Stomach (tissue), 9 donors: Measurements from ENCODE around the gene XIRP1. TPM values are rescaled to one million over a fixed set of nuclear protein-coding genes. Genes with fewer than 3 reads are reported as not detected.

Source experiments
- DNase-seq, 2 donors: peaks; one replicate each; pipeline versions ENCODE4 v3.0.0 to v3.0.0-alpha.2; 2013 to 2019
- H3K27ac ChIP-seq, 5 donors: fragments of 200-600 bp in 4 of 5; sonication (generic) in 4 of 5; one replicate each; pipeline ENCODE4 v1.5.1; 2013 to 2019; ENCODE audit warnings: mild to moderate bottlenecking in 1 of 5, moderate library complexity in 1 of 5
- H3K27me3 ChIP-seq, 3 donors: fragments of 200-600 bp; sonication (generic); one replicate each; pipeline ENCODE4 v1.5.1; 2017 to 2019; ENCODE audit warnings: mixed run types in 1 of 3
- H3K36me3 ChIP-seq, 4 donors: fragments of 200-600 bp; sonication (generic); 1 replicate in 3 of 4; 2 replicates in 1 of 4; pipeline ENCODE4 v1.5.1; 2016 to 2019
- H3K4me1 ChIP-seq, 4 donors: fragments of 200-600 bp; sonication (generic); one replicate each; pipeline ENCODE4 v1.5.1; 2016 to 2019
- H3K4me3 ChIP-seq, 4 donors: fragments of 200-600 bp; sonication (generic) in 3 of 4; one replicate each; pipeline ENCODE4 v1.5.1; 2016 to 2019; ENCODE audit warnings: mild to moderate bottlenecking in 1 of 4
- H3K9me3 ChIP-seq, 4 donors: fragments of 200-600 bp; sonication (generic); one replicate each; pipeline ENCODE4 v1.5.1; 2016 to 2019
- EP300 ChIP-seq: sonication (generic); formaldehyde crosslinking; IDR thresholded peaks from one replicate; pipeline ENCODE4 v1.6.1; 2017; ENCODE audit warnings: antibody characterized with exemption
- POLR2A ChIP-seq, 4 donors: fragments of 450-650 bp; IDR thresholded peaks; one replicate each; pipeline ENCODE4 v1.6.1; 2016; ENCODE audit warnings: antibody characterized with exemption in 4 of 4, control low read depth in 2 of 4, mild to moderate bottlenecking in 1 of 4, moderate library complexity in 1 of 4
- POLR2AphosphoS5 ChIP-seq, 3 donors: sonication (generic); formaldehyde crosslinking; IDR thresholded peaks; one replicate each; pipeline ENCODE4 v1.6.1; 2016; ENCODE audit warnings: antibody characterized with exemption in 3 of 3
- WGBS, 5 donors: extraction: QIAGEN DNeasy Blood & Tissue Kit in 3 of 5; methylation state at CpG; one replicate each; pipeline versions ENCODE4 v1.1.5 to v1.1.7; 2013 to 2018; 5-methylcytosine and 5-hydroxymethylcytosine counted together
- intact Hi-C: fragments of 100-400 bp; cut with DNase I; formaldehyde crosslinking; loops from one replicate; pipeline ENCODE4 v1.15.1; 2023; ENCODE audit warnings: low total_unique reads
- polyA plus RNA-seq, 3 donors: library from polyadenylated mRNA; stranded (reverse); fragments of 200-250 nt; gene quantifications; one replicate each; pipeline ENCODE4 v1.2.3, GENCODE V29; 2013
- total RNA-seq, 5 donors: library from RNA; depleted of rRNA; stranded (reverse); fragments of >200 nt; gene quantifications; one replicate each; pipeline versions ENCODE4 v1.1.0 to v1.2.3, GENCODE V29; 2014 to 2016
- TF ChIP-seq, protein P1 (sequence below), 7 experiments: fragments of 450-650 bp in 4 of 7; fragments of 200-600 bp in 3 of 7; sonication (generic) in 3 of 7; IDR thresholded peaks; one replicate each; pipeline ENCODE4 v1.5.1; 2016 to 2019; ENCODE audit warnings: antibody characterized with exemption in 7 of 7, control low read depth in 2 of 7, mild to moderate bottlenecking in 1 of 7
- donor health status: healthy with polysubstance abuse.
- donor health status: Bipolar disorder and iron deficiency.
- donor health status: healthy.

The XIRP1 gene
- total and polyA plus RNA-seq, 8 donors = under 0.01 to 1.1 (median 0.18) TPM; not detected in 3

GRCh38 chr3:39203860-39204259, 11.5 kb upstream of the XIRP1 start:
- peaks cover 0 to 5% (median 0%) of the 10 kb centered on the region in 4 donors for H3K9me3 ChIP-seq
- TF ChIP-seq EP300 (no peak), POLR2A (IDR thresholded peaks at IDR 0.05) (no peak), POLR2AphosphoS5 (IDR thresholded peaks at IDR 0.05) (no peak)
- TF ChIP-seq, protein P1, sequence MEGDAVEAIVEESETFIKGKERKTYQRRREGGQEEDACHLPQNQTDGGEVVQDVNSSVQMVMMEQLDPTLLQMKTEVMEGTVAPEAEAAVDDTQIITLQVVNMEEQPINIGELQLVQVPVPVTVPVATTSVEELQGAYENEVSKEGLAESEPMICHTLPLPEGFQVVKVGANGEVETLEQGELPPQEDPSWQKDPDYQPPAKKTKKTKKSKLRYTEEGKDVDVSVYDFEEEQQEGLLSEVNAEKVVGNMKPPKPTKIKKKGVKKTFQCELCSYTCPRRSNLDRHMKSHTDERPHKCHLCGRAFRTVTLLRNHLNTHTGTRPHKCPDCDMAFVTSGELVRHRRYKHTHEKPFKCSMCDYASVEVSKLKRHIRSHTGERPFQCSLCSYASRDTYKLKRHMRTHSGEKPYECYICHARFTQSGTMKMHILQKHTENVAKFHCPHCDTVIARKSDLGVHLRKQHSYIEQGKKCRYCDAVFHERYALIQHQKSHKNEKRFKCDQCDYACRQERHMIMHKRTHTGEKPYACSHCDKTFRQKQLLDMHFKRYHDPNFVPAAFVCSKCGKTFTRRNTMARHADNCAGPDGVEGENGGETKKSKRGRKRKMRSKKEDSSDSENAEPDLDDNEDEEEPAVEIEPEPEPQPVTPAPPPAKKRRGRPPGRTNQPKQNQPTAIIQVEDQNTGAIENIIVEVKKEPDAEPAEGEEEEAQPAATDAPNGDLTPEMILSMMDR (IDR thresholded peaks at IDR 0.05) = no peak
- WGBS, 5 donors = 80 to 88% (median 82%) methylated on average over 5 of the region's 5 CpGs
- no peak for DNase-seq
- H3K27ac ChIP-seq = no peak overlapping the region
- intact Hi-C loops = no loop called here
- peaks cover 0 to 23% (median 0%) of the 10 kb centered on the region in 3 donors for H3K27me3 ChIP-seq
- no peaks in the 10 kb centered on the region for H3K36me3 ChIP-seq
- peaks cover 0 to 12% (median 5%) of the 10 kb centered on the region in 4 donors for H3K4me1 ChIP-seq
- H3K4me3 ChIP-seq = no peak overlapping the region

- H3K27me3 ChIP-seq = peaks cover 0 to 23% (median 0%) of the 10 kb centered on the region in 3 donors
- peaks cover 0 to 7% (median 4%) of the 10 kb centered on the region in 4 donors for H3K4me1 ChIP-seq
- WGBS, 5 donors = 61 to 81% (median 72%) methylated on average over 4 of the region's 4 CpGs
- peaks cover 0 to 5% (median 0%) of the 10 kb centered on the region in 4 donors for H3K9me3 ChIP-seq
- intact Hi-C loops = no loop called here
- TF ChIP-seq, protein P1 (IDR thresholded peaks at IDR 0.05) = no peak
- TF ChIP-seq POLR2A (IDR thresholded peaks at IDR 0.05) (no peak), EP300 (no peak), POLR2AphosphoS5 (IDR thresholded peaks at IDR 0.05) (no peak)
- DNase-seq = no peak
- H3K36me3 ChIP-seq = no peaks in the 10 kb centered on the region
- H3K27ac ChIP-seq = no peak overlapping the region
- no peak overlapping the region for H3K4me3 ChIP-seq
These were observed 11.0 kb upstream of the XIRP1 start for GRCh38 chr3:39203402-39203801.

GRCh38 chr3:39202094-39202493, 9.7 kb upstream of the XIRP1 start:
- no peak overlapping the region for H3K27ac ChIP-seq
- 34 to 77% (median 49%) methylated on average over 3 of the region's 3 CpGs for WGBS, 5 donors
- peaks cover 0 to 23% (median 0%) of the 10 kb centered on the region in 3 donors for H3K27me3 ChIP-seq
- intact Hi-C loops = no loop called here
- no peak for DNase-seq
- TF ChIP-seq, protein P1 (IDR thresholded peaks at IDR 0.05) = no peak
- TF ChIP-seq POLR2A (IDR thresholded peaks at IDR 0.05) (no peak), POLR2AphosphoS5 (IDR thresholded peaks at IDR 0.05) (no peak), EP300 (no peak)
- H3K4me1 ChIP-seq = peaks cover 0 to under 1% (median 0%) of the 10 kb centered on the region in 4 donors
- no peak overlapping the region for H3K4me3 ChIP-seq
- no peaks in the 10 kb centered on the region for H3K36me3 ChIP-seq
- H3K9me3 ChIP-seq = peaks cover 0 to 5% (median 0%) of the 10 kb centered on the region in 4 donors

DNA sequence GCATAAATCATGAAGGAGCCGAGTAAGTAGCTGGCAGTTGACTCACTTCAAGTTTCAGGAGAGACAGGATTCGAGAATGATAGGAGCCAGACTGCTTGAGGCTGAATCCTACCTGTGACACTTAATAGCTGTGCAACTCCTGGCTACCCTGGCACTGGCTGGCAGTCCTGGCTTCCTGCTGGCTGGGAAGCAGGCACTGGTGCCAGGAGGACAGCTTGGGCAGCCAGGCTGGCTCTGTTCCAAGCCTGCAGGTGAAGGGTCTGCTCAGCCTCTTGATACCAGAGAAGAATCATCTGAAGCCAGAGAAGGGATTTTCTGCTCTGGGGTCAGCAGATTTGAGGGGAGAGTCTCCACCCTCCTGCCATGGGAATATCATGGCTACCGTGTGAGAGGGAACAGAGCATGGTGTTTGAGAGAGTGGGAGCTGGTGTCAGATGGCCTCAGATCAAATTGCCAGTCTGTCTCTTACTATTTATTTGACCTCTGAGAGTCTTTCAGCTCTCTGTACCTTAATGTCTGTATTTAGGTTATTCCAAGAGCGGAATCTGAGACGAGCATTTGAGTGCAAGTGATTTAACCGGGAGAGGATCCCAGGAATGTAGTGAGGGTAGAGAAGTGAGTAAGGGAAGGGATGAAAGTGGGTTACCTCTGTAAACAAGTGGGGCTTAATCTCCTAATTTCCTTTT, 4.4 kb upstream of the XIRP1 start:
- no peaks in the 10 kb centered on the region for H3K9me3 ChIP-seq
- peaks cover 0 to 10% (median 4%) of the 10 kb centered on the region in 4 donors for H3K4me1 ChIP-seq
- H3K36me3 ChIP-seq = no peaks in the 10 kb centered on the region
- H3K27ac ChIP-seq = no peak overlapping the region
- WGBS, 5 donors = 30 to 39% (median 35%) methylated on average over 6 of the region's 6 CpGs
- H3K4me3 ChIP-seq = no peak overlapping the region
- peak in 1 of 2 donors; percentile 9 for DNase-seq
- TF ChIP-seq, protein P1 (IDR thresholded peaks at IDR 0.05) = no peak
- TF ChIP-seq POLR2A (IDR thresholded peaks at IDR 0.05) (no peak), POLR2AphosphoS5 (IDR thresholded peaks at IDR 0.05) (no peak), EP300 (no peak)
- H3K27me3 ChIP-seq = no peaks in the 10 kb centered on the region
- intact Hi-C loops = loop anchor here (10.0 kb wide), 1 partner anchor 178 kb away; no protein-coding TSS in a partner anchor
